HG02571 (cell line): Measurements from ENCODE around the gene HDDC3.
"Not testable (repeated sequence)": the region's sequence is repeated elsewhere in the genome, so short reads cannot be mapped to it uniquely, and the experiment has no call there.

Experiments
- ATAC-seq: cut with Tn5 transposase; IDR thresholded peaks from one replicate; pipeline ENCODE4 v1.9.1; 2021; ENCODE audit warnings: mild to moderate bottlenecking, moderate library complexity; ENCODE audit not compliant: unreplicated experiment

The HDDC3 gene

DNA sequence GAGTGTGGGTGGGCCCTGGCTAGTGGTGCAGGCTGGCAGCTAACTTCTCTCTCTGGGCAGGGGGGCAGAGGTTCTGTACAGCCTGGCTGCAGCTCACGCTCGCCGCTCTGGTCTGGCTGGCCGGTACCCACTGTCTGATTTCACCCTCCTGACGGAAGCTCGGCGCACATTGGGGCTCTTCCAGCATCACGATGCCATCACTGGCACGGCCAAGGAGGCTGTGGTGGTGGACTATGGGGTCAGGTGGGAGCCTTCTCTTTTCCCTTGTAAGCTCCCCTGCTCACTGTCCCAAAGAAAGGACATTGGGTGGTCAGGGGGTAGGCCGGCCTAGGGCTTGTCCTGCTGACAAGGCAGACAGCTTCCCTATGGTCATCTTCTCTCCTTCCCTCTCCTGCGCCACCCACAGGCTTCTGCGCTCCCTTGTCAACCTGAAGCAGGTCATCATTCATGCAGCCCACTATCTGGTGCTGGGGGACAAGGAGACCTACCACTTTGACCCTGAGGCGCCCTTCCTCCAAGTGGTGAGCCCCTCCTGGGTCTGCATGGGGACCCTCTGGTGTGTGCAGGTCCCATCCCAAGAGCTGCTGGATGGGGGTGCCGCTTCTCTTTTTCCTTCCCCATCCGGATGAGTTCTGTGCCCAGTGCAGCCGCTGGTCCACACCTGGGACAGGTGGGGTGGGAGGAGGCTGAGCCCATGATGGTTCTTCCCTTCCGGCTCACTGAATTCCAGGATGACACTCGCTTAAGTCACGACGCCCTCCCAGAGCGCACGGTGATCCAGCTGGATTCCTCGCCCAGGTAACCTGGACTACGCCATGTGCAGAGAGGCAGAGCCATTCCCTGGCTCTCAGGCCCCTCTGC is 21.7 kb downstream of the HDDC3 start:
- no peak for ATAC-seq

DNA sequence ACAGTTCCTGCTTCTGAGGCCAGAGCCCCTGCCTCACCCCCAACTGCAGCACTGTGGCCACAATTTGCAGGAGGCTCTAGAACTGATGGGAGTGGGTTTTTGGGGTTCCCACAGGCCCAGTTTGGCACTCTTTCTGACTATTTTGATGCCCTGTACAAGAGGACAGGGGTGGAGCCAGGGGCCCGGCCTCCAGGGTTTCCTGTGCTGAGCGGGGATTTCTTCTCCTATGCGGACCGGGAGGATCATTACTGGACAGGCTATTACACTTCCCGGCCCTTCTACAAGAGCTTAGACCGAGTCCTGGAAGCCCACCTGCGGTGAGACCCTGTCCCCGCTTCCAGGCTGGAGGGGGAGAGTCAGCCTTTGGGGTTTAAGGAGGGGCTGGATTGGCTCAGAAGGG is 22.4 kb downstream of the HDDC3 start:
- ATAC-seq, result no peak

DNA sequence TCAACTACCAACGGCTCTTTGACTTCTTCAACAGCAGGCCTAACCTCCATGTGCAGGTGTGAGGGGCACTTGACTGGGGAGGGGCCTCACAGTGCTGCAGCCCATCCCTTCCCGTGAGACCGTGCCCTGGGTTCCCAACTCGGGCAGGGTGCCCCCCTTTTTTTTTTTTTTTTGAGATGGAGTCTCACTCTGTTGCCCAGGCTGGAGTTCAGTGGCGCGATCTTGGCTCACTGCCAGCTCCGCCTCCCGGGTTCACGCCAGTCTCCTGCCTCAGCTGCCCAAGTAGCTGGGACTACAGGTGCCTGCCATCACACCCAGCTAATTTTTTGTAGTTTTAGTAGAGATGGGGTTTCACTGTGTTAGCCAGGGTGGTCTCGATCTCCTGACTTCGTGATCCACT is 22.9 kb downstream of the HDDC3 start:
- ATAC-seq, result not testable (repeated sequence)

DNA sequence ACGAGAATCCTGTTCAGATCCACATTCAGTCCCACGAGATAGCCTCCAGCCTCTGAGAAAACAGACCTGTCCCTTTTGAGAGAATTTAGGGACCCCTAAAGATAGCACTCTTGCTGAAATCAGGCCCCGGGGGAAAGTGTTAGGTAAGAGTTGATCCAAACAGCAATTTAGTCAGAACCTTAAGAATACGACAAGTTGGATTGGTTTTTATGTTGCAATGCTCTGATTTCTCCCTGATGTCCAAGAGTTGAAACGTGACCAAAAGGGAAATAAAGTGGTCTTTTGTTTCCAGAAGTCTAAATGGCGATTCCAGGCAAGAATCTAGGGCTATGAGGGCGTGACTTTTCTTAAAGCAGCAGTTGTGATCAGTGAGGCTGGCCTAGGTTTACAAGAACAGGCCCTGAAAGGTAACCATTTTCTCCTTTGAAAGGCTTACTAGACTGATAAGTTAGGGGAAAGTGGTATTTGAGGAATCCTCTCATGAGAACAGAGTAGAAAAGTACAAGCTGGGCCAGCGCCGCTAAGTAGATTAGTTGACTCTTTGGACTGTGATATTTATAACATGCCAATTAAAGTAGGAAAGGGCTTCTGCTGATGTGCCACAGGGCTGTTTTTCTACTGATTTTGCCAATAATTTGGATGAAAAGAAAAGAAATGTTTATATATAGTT is 24.4 kb downstream of the HDDC3 start:
- ATAC-seq, result no peak

DNA sequence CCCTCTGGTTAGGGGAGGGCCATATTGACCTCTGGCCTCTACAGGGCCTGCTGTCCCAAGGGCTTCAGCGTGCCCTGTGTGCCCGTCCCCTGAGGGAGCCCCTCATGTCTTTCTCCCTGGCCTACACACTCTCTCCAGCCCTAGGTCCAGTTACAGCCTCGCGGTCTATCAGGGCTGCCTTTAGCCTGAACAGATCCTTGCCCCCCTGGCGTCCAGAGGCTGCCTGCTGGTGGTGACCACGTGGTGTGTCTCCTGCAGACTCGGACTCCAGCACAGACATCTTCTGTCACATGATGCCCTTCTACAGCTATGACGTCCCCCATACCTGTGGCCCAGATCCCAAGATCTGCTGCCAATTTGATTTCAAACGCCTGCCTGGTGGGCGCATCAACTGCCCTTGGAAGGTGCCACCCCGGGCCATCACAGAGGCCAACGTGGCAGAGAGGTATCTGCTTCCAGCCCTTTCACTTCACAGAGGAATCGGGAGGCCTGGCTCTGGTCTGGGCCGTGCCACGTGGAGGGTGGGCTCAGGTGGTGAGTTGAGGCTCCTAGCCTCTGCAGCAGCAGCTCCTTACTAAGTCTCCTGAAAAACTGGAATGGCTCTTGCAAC is 25.2 kb downstream of the HDDC3 start:
- no peak for ATAC-seq

DNA sequence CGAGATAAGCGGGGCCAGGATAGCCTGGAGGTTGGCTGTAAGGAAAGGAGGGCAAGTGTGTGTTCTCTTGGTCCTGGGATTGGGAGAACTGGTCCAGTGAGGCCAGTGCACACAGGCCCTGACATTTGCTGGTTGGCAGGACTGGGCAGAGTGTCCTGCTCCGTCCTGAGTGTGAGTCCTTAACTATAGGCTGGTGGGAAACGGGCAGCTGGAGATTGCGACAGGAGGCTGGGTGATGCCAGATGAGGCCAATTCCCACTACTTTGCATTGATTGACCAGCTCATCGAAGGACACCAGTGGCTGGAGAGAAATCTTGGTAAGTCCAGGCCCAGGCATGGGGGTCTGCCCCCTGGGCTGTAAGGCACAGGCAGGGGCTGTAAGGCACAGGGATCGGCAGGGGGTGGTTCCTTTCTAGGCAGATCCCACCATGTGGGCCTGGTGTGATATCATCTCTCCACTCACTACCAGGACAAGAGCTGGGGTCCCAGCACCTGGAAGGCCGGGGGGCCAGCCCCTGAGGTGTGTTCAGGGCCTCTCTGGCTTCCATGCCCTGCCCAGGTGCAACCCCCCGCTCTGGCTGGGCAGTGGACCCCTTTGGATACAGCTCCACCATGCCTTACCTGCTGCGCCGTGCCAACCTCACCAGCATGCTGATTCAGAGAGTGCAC is 26.0 kb downstream of the HDDC3 start:
- no peak for ATAC-seq

DNA sequence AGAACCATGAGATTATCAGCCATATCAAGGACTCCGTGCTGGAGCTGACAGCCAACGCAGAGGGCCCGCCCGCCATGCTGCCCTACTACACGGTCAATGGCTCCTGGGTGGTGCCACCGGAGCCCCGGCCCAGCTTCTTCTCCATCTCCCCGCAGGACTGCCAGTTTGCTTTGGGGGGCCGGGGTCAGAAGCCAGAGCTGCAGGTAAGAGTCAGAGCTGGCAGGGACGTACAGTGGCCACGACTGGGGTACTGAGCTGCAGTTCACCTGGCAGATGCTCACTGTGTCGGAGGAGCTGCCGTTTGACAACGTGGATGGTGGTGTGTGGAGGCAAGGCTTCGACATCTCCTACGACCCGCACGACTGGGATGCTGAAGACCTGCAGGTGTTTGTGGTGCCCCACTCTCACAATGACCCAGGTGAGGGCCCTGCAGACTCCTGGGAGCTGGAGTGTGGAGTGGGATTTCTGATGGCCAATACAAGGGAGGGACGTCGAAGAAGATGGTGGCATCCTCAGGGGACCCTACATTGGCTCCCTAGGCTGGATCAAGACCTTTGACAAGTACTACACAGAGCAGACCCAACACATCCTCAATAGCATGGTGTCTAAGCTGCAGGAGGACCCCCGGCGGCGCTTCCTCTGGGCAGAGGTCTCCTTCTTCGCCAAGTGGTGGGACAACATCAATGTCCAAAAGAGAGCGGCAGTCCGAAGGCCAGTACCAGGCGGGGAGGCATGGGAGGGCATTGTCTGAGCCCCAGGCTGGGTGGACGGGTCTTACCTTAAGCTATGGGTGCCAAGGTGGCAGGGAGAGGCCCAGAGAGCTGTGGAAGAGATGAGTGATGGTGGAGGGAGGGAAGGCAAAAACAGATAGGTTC is 26.8 kb downstream of the HDDC3 start:
- no peak for ATAC-seq

DNA sequence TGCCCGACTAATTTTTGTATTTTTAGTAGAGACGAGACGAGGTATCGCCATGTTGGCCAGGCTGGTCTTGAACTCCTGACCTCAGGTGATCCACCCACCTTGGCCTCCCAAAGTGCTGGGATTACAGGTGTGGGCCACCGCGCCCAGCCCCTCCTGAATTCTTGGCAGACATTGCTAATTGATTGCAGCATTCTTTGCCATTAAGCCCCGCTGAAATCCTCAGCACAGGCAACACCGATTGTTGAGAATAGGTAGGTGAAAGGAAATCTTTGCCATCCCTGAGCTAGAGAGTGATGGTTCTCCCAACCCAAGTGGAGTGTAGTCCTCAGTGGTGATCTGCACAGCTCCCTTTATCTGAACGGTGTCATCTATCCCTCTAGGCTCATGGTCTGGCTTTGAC is 27.6 kb downstream of the HDDC3 start:
- no peak for ATAC-seq

DNA sequence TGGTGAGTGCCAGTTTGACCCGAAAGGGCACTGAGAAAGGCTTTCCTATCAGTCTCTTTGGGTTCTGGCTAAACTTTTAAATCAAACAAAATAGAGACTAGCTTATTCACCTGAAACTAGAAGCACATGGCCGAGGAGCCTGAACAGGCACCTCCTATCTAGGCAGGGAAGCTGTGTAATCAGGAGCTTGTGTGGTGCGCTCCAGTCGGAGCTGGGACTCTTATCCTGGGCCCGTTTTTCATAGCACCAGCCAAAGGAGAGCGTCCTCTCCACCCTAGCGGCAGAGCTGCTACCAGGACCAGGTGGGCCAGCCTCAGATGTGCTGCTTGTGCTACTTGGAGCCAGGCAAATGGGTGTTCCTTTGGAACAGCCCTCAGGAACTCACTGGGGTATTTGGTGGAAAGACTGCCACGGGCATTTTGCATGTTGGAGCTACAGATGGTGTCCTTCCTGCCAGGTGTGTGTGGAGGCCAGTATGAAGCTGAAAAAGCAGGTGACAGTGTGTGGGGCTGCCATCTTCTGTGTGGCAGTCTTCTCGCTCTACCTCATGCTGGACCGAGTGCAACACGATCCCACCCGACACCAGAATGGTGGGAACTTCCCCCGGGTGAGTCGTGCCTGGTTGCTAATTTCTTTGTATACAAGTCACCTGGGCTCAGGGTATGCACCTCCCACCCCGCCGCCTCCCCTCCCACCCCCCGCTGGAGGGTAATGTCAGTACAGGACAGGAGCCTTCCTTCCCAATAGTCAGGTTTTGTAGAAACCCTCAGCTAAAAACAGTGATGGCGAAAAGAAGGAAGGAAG is 28.4 kb downstream of the HDDC3 start:
- no peak for ATAC-seq

DNA sequence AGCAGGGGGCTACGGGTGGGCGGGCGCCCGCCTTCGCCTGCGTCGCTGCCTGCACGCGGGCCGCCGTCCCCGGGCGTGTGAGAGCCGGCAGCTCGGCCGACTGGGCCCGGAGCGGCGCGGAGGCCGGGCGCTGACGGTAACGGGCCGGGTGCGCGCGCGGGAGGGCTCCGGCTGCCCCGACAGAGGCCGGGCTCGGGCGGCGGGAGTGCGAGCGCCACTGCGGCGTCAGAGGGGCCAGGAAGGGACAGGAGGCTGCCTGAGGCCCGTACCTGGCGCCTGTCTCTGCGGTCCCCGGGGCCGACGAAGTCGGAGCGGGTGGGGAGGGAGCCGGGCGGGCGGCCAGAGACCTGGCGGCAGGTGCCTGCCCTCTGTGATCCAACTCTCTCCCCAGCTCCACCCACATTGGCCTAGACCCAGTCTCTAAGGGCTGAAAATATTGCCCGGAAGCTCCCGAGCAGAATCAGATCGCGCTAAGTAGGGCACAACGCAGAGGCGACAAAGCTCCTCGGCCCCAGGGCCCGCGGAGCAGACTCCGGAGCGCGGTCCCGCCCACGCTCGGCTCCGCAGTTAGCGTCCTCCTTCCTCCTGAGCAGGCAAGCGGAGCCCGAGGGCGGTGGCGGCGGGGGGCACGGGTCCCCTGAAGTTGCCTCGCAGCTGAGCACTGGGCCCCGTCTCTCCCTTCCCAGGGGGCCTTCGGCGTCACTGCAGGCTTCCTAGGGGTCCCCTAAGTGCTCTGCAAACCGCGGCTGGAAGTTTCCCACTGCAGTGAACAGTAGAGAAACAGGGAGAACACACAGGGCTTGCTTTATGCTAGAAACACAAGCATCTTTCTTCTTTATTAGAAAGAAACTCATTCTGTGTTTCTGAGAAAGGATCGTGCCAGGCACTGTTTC is 29.3 kb downstream of the HDDC3 start, which contains the start of gene MAN2A2:
TSS of gene MAN2A2 (plus strand) at position 463 of the 893 bp plus-strand sequence. CDS start 906 bp downstream, outside the sequence.
- ATAC-seq, result peak; percentile 53

DNA sequence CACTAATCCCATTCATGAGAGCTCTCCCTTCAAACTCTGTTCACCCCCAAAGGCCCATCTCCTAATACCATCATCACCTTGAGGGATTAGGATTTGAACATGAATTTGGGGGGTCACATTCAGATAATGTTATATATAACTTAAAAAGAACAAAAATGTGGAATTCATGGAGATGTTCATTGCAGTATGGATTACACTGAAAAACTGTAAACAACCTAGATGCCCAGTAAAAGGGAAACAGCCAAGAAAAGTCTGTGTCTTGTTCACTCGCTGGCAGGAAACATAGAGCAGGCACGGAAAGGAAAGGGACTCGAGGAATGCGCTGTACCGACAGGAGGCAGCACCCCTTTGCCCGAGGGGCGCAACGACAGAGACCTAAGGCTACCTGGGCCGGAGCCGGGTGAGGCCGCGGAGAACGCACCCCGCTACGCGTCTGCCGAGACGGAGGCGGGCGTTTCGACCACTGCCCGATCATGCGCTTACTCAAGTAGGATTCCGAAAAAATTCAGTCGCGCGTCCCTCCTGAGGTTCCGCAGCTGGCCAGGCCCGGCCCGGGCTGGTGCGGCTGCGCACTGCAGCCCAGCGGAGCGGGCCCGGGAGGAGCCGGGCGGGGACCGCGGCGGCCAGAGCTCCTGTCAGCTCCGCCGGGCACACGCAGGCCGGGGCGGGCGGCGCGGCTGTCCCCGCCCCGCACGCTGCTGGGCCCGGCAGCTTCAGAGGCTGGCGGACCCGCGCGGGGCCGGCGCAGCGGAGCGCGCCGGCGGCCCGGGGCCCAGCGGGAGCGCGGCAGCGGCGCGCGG is 30.1 kb downstream of the HDDC3 start:
- peak; percentile 60 for ATAC-seq

DNA sequence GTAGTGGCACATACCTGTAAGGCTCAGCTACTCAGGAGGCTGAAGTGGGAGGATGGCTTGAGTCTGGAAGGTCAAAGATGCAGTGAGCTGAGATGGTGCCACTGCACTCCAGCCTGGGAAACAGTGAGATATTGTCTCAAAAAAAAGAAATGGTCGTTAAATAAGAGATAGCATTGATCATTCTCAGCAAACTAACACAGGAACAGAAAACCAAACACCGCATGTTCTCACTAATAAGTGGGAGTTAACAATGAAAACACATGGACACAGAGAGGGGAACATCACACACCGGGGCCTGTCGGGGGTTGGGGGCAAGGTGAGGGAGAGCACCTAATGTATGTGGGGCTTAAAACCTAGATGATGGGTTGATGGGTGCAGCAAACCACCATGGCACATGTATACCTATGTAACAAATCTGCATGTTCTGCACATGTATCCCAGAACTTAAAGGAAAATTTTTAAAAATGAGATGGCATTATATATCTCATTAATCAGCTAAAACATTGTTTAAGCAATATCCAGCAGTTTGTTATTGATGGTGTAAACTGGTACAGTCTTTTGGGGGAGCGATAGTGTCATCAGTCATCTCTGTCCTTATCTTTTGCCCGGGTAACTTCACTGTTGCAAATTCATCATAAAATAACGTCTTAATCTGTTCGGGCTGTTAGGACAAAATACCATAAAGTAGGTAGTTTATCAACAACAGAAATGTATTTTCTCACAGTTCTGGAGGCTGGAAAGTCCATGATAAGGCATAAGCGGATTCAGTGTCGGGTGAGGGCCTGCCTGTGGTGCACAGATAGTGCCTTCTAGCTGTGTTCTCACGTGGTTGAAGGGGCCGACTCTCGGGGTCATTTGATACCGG is 30.9 kb downstream of the HDDC3 start:
- ATAC-seq, result no peak

DNA sequence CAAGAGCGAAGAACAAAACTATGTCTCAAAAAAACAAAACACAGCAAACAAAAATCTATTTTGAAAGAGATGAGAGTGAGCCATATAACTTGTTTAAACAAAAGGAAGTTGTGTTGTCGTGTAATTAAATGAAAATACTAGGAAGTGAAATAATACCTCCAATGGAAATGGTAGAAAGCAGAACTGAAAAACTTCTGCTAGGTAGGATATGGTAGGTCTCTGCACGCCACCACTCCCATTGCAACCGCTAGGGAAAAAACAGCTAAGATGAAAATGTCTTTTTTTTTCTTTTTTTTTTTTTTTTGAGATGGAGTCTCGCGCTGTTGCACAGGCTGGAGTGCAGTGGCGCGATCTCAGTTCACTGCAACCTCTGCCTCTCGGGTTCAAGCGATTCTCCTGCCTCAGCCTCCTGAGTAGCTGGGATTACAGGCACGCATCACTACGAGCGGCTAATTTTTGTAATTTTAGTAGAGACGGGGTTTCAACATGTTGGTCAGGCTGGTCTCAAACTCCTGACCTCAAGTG is 35.2 kb downstream of the HDDC3 start:
- not testable (repeated sequence) for ATAC-seq

DNA sequence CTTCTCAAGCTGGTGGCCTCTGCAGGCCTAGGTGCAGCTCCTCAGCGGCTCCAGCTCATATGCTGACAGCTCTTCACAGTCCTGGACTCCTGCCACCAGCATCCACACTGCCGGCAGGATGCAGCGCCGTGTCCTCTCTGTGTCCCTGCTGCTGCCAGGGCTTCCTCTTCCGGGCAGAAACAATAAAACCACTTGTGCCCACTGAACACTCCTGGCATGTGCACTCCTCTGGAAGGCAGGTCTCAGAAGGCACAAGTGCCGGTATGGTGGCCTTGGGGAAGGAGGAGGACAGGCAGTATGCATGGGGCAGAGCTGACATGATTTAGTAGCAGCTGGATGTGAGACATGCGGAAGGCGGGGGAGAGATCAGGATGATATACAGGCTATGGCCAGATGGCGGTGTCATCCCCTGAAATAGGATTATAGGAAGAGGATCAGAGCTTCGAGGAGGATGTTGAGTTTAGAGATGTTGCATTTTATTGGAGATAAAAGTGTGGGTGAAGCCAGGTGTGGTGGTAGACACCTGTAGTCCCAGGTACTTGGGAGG is 36.7 kb downstream of the HDDC3 start:
- no peak for ATAC-seq

DNA sequence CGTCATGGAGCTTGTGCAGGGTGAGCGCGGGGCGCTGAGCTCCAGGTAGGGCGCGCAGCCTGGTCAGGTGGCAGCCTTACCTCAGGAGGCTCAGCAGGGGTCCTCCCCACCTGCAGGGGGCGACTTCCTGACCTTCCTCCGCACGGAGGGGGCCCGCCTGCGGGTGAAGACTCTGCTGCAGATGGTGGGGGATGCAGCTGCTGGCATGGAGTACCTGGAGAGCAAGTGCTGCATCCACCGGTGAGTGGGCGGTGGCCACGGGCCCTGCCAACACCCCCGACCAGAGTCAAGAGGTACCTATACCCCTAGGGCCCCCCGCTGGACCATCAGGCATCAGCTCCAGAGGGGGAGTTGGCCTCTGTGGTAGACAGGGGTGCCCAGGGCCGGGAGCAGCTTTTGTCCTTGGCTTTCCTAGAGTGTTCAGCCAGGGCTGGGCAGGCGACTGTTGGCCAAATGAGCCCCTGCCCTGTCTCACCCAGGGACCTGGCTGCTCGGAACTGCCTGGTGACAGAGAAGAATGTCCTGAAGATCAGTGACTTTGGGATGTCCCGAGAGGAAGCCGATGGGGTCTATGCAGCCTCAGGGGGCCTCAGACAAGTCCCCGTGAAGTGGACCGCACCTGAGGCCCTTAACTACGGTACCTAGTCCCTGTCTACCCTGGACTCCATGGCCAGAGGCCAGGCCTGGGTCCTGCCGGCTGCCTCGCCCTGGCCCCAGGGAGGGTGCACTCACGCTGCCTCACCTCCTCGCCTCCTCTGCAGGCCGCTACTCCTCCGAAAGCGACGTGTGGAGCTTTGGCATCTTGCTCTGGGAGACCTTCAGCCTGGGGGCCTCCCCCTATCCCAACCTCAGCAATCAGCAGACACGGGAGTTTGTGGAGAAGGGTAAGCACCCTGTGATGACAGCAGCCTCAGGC is 38.9 kb downstream of the HDDC3 start:
- ATAC-seq, result no peak
